ENCODE data around the gene PLPPR3.

Gene PLPPR3

DNA sequence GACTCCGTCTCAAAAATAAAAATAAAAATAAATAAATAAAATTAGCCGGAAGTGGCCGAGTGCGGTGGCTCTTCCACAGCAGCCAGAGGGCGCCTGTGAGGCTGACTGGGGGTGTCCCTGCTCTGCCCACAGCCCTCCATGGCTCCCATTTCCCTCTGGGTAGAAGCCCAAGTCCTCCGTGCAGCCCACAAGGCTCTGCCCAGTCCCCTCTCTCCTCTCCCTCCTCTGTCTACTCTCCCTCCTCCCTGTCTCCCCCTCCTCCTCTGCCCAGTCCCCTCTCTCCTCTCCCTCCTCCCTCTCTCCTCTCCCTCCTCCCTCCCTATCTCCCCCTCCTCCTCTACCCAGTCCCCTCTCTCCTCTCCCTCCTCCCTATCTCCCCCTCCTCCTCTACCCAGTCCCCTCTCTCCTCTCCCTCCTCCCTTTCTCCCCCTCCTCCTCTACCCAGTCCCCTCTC lies 50.4 kb downstream of the PLPPR3 start:
- DNase-seq (ENCODE audit: low spot score): no peak

DNA sequence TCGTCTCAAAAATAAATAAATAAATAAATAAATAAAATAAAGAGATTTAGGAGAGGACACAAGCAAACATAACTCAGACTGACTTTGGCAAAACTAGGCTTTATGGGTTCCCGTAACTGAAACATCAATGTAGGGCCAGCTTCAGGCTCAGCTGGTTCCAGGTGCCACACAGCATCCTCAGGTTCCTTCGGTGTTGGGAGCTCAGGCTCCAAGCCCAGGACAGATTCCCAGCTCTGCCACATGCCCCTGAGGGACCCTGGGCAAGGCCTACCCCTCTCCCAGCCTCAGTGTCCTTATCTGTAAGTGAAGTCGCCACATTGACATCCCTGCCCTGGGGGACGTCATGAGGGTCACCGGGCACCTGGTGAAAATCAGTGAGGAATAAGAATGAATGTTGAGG lies 52.1 kb downstream of the PLPPR3 start:
- DNase-seq (ENCODE audit: low spot score): no peak

DNA sequence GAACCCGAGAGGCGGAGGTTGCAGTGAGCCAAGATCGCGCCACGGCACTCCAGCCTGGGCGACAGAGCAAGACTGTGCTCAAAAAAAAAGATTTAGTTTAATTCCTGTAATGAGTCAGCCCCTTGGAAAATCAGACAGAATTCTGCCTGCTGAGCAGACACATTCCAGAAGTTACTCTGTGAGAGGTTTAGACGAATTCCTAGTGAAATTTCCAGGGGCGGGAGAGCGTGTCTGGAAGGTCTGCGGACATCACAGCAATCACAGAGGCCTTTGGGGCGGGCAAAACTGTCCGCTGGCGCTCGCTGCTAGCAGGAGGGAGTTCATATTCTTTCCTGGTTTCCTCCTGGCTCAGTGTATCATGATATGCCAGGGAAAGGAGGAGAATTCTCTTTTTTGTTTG lies 53.3 kb downstream of the PLPPR3 start:
- DNase-seq (ENCODE audit: low spot score): no peak

DNA sequence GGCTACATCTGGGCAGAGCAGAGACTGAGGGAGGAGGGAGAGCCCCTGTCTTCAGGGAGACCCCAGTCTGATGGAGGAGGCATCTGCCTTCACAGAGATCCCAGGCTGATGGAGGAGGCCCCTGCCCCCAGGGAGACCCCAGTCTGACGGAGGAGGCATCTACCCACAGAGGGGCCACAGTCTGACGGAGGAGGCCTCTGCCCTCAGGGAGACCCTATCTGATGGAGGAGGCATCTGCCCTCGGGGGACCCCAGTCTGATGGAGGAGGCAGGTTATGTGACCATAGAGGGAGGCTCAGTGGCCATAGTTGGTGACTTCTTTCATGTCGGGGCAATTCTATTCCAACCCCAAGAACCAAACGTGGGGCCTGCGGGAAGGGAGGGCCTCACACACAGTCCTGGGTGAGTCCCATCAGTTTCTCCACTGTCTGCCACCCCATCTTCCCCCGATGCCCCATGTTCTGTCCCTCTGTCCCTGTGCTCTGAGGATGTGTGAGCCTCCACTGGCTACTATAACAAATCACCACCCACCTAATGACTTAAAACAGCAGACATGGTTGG lies 56.5 kb downstream of the PLPPR3 start:
- DNase-seq (ENCODE audit: low spot score): no peak

DNA sequence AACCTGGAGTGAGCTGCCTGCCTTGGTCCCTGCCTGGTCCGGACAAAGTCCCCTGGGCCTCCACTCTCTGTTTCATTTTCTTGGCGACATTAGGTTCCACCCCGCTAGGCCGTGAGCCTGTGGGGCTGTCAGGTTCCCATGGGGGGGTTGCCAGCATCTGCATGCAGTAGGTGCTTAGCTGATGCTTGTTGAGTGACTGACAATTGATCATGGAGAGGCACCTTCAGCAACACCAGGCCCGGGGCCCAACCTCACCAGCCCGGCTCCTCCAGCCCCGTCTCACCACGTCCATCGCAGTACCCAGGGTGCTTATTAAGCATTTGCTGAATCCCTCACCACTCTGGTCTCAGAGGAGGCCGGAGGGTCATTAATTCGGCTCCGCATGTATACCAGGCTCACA lies 57.5 kb downstream of the PLPPR3 start:
- no peak for DNase-seq (ENCODE audit: low spot score)

DNA sequence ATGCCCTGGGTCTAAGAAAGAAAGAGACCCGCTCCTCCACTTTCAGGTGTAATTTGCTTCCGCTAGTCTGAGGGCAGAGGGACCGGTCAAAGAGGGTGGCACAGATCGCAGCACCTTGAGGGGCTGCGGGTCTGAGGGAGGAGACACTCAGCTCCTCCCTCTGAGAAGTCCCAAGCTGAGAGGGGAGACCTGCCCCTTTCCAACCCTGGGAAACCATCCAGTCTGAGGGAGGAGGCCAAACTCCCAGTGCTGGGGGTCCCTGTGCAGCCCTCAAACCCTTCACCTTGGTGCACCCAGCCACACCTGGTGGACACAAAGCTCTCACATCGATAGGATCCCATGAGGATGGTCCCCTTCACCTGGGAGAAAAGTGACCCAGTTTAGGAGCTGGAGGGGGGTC lies 57.9 kb downstream of the PLPPR3 start:
- no peak for DNase-seq (ENCODE audit: low spot score)

DNA sequence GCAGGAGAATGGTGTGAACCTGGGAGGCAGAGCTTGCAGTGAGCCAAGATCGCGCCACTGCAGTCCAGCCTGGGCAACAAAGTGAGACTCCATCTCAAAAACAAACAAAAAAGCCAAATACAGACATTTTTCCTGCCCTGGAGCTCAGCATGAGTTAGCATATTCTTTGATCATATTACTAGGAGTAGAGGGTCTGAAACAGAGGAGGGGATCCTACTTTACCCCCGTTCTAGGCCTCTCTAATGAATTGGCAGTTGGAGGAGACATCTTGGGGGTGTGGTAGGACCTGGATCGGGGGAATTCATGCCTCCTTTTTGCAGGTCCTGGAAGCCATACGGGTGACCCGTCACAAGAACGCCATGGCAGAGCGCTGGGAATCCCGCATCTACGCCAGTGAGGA lies 58.6 kb downstream of the PLPPR3 start:
- no peak for DNase-seq (ENCODE audit: low spot score)

Measured in ecto neural progenitor cell (in vitro differentiated cells).